HAP-1 (cell line): ENCODE measurements around the gene NMBR.
"Not testable (repeated sequence)": the region's sequence is repeated elsewhere in the genome, so short reads cannot be mapped to it uniquely, and the experiment has no call there.

Source experiments
- DNase-seq, 2 experiments: peaks; one replicate each; pipeline ENCODE4 v3.0.0-alpha.2; 2016 to 2020; ENCODE audit warnings: low spot score in 2 of 2
- H3K27me3 ChIP-seq: fragments of 250-450 bp; sonication (Bioruptor Pico); 2 replicates; pipeline ENCODE4 v1.5.1; 2020; ENCODE audit warnings: low read depth, mild to moderate bottlenecking, moderate library complexity
- H3K36me3 ChIP-seq: fragments of 250-450 bp; sonication (Bioruptor Pico); replicated peaks from 2 replicates; pipeline ENCODE4 v1.5.1; 2020; ENCODE audit warnings: mild to moderate bottlenecking
- H3K4me1 ChIP-seq: fragments of 250-450 bp; sonication (Bioruptor Pico); 2 replicates; pipeline ENCODE4 v1.5.1; 2020; ENCODE audit warnings: mild to moderate bottlenecking
- H3K4me3 ChIP-seq: fragments of 250-450 bp; sonication (Bioruptor Pico); 2 replicates; pipeline ENCODE4 v1.5.1; 2020; ENCODE audit warnings: mild to moderate bottlenecking, moderate library complexity
- H3K9me3 ChIP-seq: fragments of 250-450 bp; sonication (Bioruptor Pico); 2 replicates; pipeline ENCODE4 v1.5.1; 2020; ENCODE audit warnings: mild to moderate bottlenecking, moderate library complexity
- in situ Hi-C: fragments of 300-500 bp; cut with MboI; formaldehyde crosslinking; loops from 3 replicates; pipeline ENCODE4 v1.14.3; 2020; ENCODE audit warnings: low sequenced_read_pairs, inconsistent platforms, mixed read lengths

Gene NMBR

DNA sequence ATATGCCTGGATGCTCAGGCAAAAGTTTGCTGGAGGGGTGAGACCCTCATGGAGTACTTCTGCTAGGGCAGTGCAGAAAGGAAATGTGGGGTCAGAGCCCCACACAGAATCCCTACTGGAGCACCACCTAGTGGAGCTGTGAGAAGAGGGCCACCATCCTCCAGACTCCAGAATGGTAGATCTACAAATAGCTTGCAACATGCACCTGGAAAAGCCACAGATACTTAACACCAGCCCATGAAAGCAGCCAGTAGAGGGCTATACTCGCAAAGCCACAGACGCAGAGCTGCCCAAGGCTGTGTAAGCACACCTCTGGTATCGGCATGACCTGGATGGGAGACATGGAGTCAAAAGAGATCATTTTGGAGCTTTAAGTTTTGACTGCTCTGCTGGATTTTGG lies 74.9 kb downstream of the NMBR start:
- in situ Hi-C loops: no loop called here
- H3K4me1 ChIP-seq: no peaks in the 10 kb centered on the region
- DNase-seq: peak in 1 of 2 experiments; percentile 20
- no peak overlapping the region for H3K4me3 ChIP-seq
- H3K27me3 ChIP-seq: 0 out of 2 replicates have a peak, but pooled peaks cover 2% of the 10 kb centered on the region
- no peaks in the 10 kb centered on the region for H3K36me3 ChIP-seq
- no peaks in the 10 kb centered on the region for H3K9me3 ChIP-seq

- Histone ChIP-seq H3K36me3 (no peaks in the 10 kb centered on the region), H3K9me3 (no peaks in the 10 kb centered on the region), H3K27me3 (peaks cover 5% of the 10 kb centered on the region), H3K4me3 (no peak overlapping the region), H3K4me1 (no peaks in the 10 kb centered on the region)
- in situ Hi-C loops: no loop called here
- DNase-seq: no peak
These were observed 78.5 kb downstream of the NMBR start for GRCh38 chr6:142068416-142068815.

- H3K27me3 ChIP-seq, DNase-seq, in situ Hi-C loops, H3K4me1 ChIP-seq, H3K4me3 ChIP-seq, H3K9me3 ChIP-seq, H3K36me3 ChIP-seq: not testable (repeated sequence)
These were observed 84.1 kb downstream of the NMBR start for GRCh38 chr6:142062861-142063260.

GRCh38 chr6:142058551-142059290 lies 88.2 kb downstream of the NMBR start:
- DNase-seq: no peak
- Histone ChIP-seq H3K4me3 (no peak overlapping the region), H3K27me3 (no peaks in the 10 kb centered on the region), H3K9me3 (no peaks in the 10 kb centered on the region), H3K36me3 (no peaks in the 10 kb centered on the region), H3K4me1 (no peaks in the 10 kb centered on the region)
- in situ Hi-C loops: no loop called here

DNA sequence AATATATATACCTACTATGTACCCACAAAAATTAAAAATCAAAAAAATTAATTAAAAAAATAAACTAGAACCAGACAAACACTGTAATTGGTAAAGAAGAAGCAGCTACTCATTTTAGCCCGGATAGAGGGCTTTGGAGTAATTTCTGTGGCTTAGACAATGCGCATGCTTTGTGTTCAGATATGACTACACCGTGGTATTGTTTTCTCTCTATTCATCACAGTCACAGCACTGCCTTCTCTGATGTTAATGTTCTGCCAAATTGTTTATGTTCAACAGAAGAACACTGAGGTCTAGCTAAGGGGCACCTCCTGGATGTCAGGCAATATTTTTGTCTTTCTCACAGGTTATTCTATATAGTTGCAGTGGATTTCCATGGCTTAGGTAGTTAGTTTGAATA lies 91.7 kb downstream of the NMBR start:
- Histone ChIP-seq H3K36me3 (no peaks in the 10 kb centered on the region), H3K27me3 (no peaks in the 10 kb centered on the region), H3K4me1 (no peaks in the 10 kb centered on the region), H3K9me3 (no peaks in the 10 kb centered on the region), H3K4me3 (no peak overlapping the region)
- no peak for DNase-seq
- in situ Hi-C loops: no loop called here

DNA sequence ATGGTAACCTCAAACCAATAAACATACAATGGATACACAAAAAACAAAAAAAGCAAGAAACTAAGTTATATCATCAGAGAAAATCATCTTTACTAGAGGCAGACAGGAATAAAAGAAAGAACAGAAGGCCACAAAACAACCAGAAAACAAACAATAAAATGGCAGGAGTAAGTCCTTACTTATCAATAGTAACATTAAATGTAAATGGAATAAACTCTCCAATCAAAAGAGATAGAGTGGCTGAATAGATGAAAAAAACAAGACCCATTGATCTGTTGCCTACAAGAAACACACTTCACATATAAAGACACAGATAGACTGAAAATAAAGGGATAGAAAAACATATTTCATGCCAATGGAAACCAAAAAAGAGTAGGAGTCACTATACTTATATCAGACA lies 95.5 kb downstream of the NMBR start:
- Histone ChIP-seq H3K4me3 (no peak overlapping the region), H3K9me3 (no peaks in the 10 kb centered on the region), H3K36me3 (no peaks in the 10 kb centered on the region), H3K4me1 (no peaks in the 10 kb centered on the region), H3K27me3 (no peaks in the 10 kb centered on the region)
- in situ Hi-C loops: no loop called here
- DNase-seq: no peak

DNA sequence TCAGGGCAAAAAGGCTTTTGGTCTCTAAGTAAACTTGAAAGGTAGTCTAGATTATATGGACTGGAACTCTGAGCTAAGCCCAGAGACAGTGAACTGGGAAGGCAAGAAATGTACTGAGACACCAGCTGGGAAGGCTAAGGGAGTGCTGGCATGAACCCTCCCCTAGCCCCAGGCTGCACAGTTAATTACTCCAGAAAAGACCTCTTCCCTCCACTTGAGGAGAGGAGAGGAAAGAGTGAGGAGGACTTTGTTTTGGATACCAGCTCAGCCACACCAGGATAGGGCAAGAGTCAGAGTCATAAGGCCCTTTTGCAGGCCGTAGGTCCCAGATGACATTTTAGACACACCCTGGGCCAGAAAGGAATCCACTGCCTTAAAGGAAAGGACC lies 98.3 kb downstream of the NMBR start:
- H3K4me3 ChIP-seq: no peak overlapping the region
- in situ Hi-C loops: no loop called here
- H3K36me3 ChIP-seq: no peaks in the 10 kb centered on the region
- no peaks in the 10 kb centered on the region for H3K4me1 ChIP-seq
- no peaks in the 10 kb centered on the region for H3K27me3 ChIP-seq
- no peak for DNase-seq
- no peaks in the 10 kb centered on the region for H3K9me3 ChIP-seq

- in situ Hi-C loops: no loop called here
- DNase-seq: no peak
- H3K4me1 ChIP-seq: no peaks in the 10 kb centered on the region
- H3K27me3 ChIP-seq: no peaks in the 10 kb centered on the region
- no peaks in the 10 kb centered on the region for H3K36me3 ChIP-seq
- H3K4me3 ChIP-seq: no peak overlapping the region
- H3K9me3 ChIP-seq: no peaks in the 10 kb centered on the region
These were observed 98.9 kb downstream of the NMBR start for GRCh38 chr6:142047934-142048592.

DNA sequence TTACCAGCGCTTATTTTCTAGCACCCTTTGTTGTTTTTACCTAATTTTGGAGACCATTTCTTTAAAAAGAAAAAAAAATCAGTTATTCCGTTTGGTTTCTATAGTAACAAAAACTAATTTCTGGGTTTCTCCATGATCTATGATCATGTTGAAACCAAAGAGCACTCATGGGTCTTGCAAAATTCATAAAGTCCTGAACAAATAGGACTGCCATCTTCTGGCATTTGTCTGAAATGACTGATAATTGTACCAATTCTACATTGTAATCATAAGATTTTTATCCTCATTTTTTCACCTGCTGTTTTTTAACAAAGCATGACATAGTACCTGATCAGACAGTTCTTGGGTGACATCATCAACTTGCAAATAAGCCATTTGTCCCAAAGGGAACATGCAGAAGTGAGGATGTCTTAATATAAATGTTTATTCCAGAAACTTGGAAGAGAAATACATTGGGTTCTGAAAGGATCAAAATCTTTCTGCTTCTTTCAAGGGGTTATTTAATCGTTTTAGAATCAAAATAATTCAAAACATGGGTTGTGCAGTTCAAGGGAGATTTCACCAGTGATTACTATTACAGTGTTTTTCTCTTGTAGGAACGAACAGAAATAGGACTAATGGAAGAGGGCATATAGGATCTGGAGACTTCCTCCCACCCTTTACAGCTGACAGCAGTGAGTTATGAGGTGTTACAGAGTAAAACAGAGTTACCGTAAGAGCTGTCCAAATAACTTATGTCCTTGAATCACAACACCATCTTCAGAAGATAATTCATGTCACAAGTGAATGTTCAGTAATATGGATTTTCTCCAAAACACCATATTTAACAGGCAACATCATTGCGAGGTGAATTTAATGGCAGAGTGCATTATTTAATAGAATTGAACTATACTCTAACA lies 101.3 kb downstream of the NMBR start:
- H3K36me3 ChIP-seq: no peaks in the 10 kb centered on the region
- no peaks in the 10 kb centered on the region for H3K9me3 ChIP-seq
- no peak for DNase-seq
- in situ Hi-C loops: no loop called here
- no peaks in the 10 kb centered on the region for H3K4me1 ChIP-seq
- H3K27me3 ChIP-seq: no peaks in the 10 kb centered on the region
- H3K4me3 ChIP-seq: no peak overlapping the region

DNA sequence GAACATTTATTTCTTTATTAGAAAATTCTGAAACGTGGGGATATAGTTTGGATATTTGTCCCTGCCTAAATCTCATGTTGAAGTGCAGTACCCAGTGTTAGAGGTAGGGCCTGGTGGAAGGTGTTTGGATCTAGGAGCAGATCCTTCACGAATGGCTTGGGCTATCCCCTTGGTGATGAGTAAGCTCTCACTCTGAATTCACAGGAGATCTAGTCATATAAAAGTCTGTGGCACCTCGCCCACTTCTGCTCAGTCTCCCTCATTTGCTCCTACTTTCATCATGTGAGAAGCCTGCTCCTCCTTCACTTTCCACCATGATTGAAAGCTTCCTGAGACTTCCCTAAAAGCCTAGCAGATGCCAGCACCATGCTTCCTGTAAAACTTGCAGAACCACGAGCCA lies 111.0 kb downstream of the NMBR start:
- Histone ChIP-seq H3K27me3 (no peaks in the 10 kb centered on the region), H3K9me3 (no peaks in the 10 kb centered on the region), H3K4me1 (no peaks in the 10 kb centered on the region), H3K36me3 (no peaks in the 10 kb centered on the region), H3K4me3 (no peak overlapping the region)
- no peak for DNase-seq
- in situ Hi-C loops: no loop called here

GRCh38 chr6:142031035-142031434 lies 115.9 kb downstream of the NMBR start:
- in situ Hi-C loops: no loop called here
- DNase-seq: no peak

DNA sequence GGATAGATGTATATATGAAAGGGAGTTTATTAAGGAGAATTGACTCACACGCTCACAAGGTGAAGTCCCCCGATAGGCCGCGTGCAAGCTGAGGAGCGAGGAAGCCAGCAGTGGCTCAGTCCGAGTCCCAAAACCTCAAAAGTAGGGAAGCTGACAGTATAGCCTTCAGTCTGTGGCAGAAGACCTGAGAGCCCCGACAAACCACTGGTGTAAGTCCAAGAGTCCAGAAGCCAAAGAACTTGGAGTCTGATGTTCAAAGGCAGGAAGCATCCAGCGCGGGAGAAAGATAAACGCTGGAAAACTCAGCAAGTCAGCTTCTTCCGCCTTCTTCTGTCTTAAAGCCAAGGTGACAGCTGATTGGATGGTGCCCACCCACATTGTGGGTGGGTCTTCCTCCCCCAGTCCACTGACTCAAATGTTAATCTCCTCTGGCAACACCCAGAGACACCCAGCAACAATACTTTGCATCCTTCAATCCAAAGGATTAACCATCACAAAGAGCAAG lies 116.8 kb downstream of the NMBR start:
- Histone ChIP-seq H3K4me3 (peak overlapping the region; percentile 21), H3K9me3 (no peaks in the 10 kb centered on the region), H3K36me3 (no peaks in the 10 kb centered on the region), H3K4me1 (no peaks in the 10 kb centered on the region), H3K27me3 (no peaks in the 10 kb centered on the region)
- in situ Hi-C loops: no loop called here
- peak; percentile 49 to 52 for DNase-seq

More at GRCh38 chr6:142031035-142031434, 115.9 kb downstream of the NMBR start:
- no peaks in the 10 kb centered on the region for H3K36me3 ChIP-seq
- no peaks in the 10 kb centered on the region for H3K27me3 ChIP-seq
- no peaks in the 10 kb centered on the region for H3K9me3 ChIP-seq
- no peak overlapping the region for H3K4me3 ChIP-seq
- no peaks in the 10 kb centered on the region for H3K4me1 ChIP-seq

- no peaks in the 10 kb centered on the region for H3K27me3 ChIP-seq
- H3K36me3 ChIP-seq: no peaks in the 10 kb centered on the region
- in situ Hi-C loops: no loop called here
- no peak overlapping the region for H3K4me3 ChIP-seq
- no peak for DNase-seq
- H3K4me1 ChIP-seq: no peaks in the 10 kb centered on the region
- H3K9me3 ChIP-seq: no peaks in the 10 kb centered on the region
These were observed 118.4 kb downstream of the NMBR start for GRCh38 chr6:142028527-142028926.

DNA sequence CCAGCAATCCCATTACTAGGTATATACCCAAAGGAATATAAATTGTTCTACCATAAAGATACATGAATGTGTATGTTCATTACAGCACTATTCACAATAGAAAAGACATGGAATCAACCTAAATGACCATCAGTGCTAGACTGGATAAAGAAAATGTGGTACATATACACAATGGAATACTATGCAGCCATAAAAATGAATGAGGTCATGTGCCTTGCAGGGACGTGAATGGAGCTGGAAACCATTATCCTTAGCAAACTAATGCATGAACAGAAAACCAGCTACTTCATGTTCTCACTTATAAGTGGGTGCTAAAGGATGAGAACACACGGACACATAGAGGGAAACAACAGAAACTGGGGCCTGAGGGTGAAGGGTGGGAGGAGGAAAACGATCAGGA lies 119.1 kb downstream of the NMBR start:
- DNase-seq, H3K4me3 ChIP-seq, H3K36me3 ChIP-seq, H3K4me1 ChIP-seq, H3K27me3 ChIP-seq, H3K9me3 ChIP-seq, in situ Hi-C loops: not testable (repeated sequence)
